Stimulated activated CD4-positive, alpha-beta T cell treated with anti-CD3 and anti-CD28 coated beads, TNF-alpha, amount 100 ng/mL, for 1 hour (primary cell): ENCODE data around the gene NPL.
A peak's percentile ranks its signal among the peaks of the same experiment; 100 is the strongest.

Experiments
- DNase-seq, 3 donors: peaks; one replicate each; pipeline ENCODE4 v3.0.0-alpha.2; 2020; ENCODE audit warnings: low read depth in 3 of 3, low spot score in 1 of 3

Gene NPL

GRCh38 chr1:182811975-182812722, 22.6 kb downstream of the NPL start:
- no peak for DNase-seq

GRCh38 chr1:182816863-182817262, 27.3 kb downstream of the NPL start:
- DNase-seq, result no peak

- DNase-seq, result no peak
Observed at GRCh38 chr1:182817802-182818201, 28.2 kb downstream of the NPL start.

- DNase-seq, result no peak
Observed at GRCh38 chr1:182823220-182823619, 33.6 kb downstream of the NPL start.

- DNase-seq, result no peak
Observed at GRCh38 chr1:182826892-182827291, 37.3 kb downstream of the NPL start.

- DNase-seq, result no peak
Observed at GRCh38 chr1:182829285-182829932, 39.8 kb downstream of the NPL start.

GRCh38 chr1:182833271-182833670, 43.7 kb downstream of the NPL start:
- no peak for DNase-seq

- no peak for DNase-seq
Observed at GRCh38 chr1:182834326-182834725, 44.8 kb downstream of the NPL start.

GRCh38 chr1:182835806-182836205, 46.2 kb downstream of the NPL start:
- DNase-seq, result no peak

GRCh38 chr1:182839209-182840066, 49.9 kb downstream of the NPL start, which contains the start of gene DHX9:
DHX9 (plus strand) TSS chr1:182839347; CDS start chr1:182842567, 3,220 bp downstream.
- peak; percentile 84 to 97 (median 94) for DNase-seq

- no peak for DNase-seq
Observed at GRCh38 chr1:182841368-182841988, 51.9 kb downstream of the NPL start.

GRCh38 chr1:182842265-182842664, 52.7 kb downstream of the NPL start:
- DNase-seq, result no peak

GRCh38 chr1:182845379-182845778, 55.8 kb downstream of the NPL start:
- no peak for DNase-seq

GRCh38 chr1:182845894-182846293, 56.3 kb downstream of the NPL start:
- no peak for DNase-seq

GRCh38 chr1:182847105-182847504, 57.5 kb downstream of the NPL start:
- DNase-seq, result no peak

- no peak for DNase-seq
Observed at GRCh38 chr1:182848736-182849135, 59.2 kb downstream of the NPL start.

- no peak for DNase-seq
Observed at GRCh38 chr1:182850319-182850718, 60.7 kb downstream of the NPL start.

GRCh38 chr1:182851825-182852224, 62.3 kb downstream of the NPL start:
- DNase-seq, result no peak

GRCh38 chr1:182855911-182856310, 66.3 kb downstream of the NPL start:
- no peak for DNase-seq

- no peak for DNase-seq
Observed at GRCh38 chr1:182857212-182857611, 67.6 kb downstream of the NPL start.

- DNase-seq, result no peak
Observed at GRCh38 chr1:182860658-182861057, 71.1 kb downstream of the NPL start.
